CD4-positive, alpha-beta memory T cell (primary cell): Measurements from ENCODE around the gene ARHGEF4. TPM values are rescaled to one million over a fixed set of nuclear protein-coding genes. Genes with fewer than 3 reads are reported as not detected.
A peak's percentile ranks its signal among the peaks of the same experiment; 100 is the strongest.

Source experiments
- CTCF ChIA-PET: fragments of 350-600 bp; sonication (Branson Sonifier 250); formaldehyde crosslinking; loops from one replicate; lab custom pipeline; 2021; ENCODE audit warnings: inconsistent platforms; ENCODE audit not compliant: partially characterized antibody; lab: Charles Lee
- POLR2A ChIA-PET: fragments of 350-600 bp; sonication (Branson Sonifier 250); formaldehyde crosslinking; loops from one replicate; lab custom pipeline; 2021; ENCODE audit not compliant: partially characterized antibody; lab: Charles Lee
- DNase-seq, 5 donors: peaks; one replicate each; pipeline versions ENCODE4 v3.0.0 to v3.0.0-alpha.2; 2020 to 2022; ENCODE audit warnings: mixed read lengths in 1 of 5
- H3K27ac ChIP-seq: one replicate; pipeline ENCODE4 v1.7.0; 2013; ENCODE audit warnings: low read depth, low read length
- H3K27me3 ChIP-seq: 2 replicates; pipeline ENCODE4 v1.7.0; 2013; ENCODE audit warnings: mild to moderate bottlenecking, low read length, moderate library complexity; ENCODE audit not compliant: insufficient read depth
- H3K36me3 ChIP-seq: 2 replicates; pipeline ENCODE4 v1.7.0; 2013; ENCODE audit warnings: mild to moderate bottlenecking, low read length, moderate library complexity; ENCODE audit not compliant: insufficient read depth
- H3K4me1 ChIP-seq: 2 replicates; pipeline ENCODE4 v1.7.0; 2013; ENCODE audit warnings: mild to moderate bottlenecking, low read length, moderate library complexity; ENCODE audit not compliant: insufficient read depth
- H3K4me3 ChIP-seq, 2 donors: one replicate each; pipeline ENCODE4 v1.7.0; 2013; ENCODE audit warnings: low read length in 2 of 2, mild to moderate bottlenecking in 1 of 2
- H3K9me3 ChIP-seq, 2 donors: one replicate each; pipeline ENCODE4 v1.7.0; 2013; ENCODE audit warnings: low read length in 2 of 2, control low read depth in 1 of 2; ENCODE audit not compliant: control insufficient read depth in 1 of 2
- H3K27ac Mint-ChIP-seq, 7 donors: one replicate each; pipeline ENCODE4 v1.8.0; 2020 to 2021; ENCODE audit warnings: mixed read lengths in 7 of 7, mild to moderate bottlenecking in 6 of 7, inconsistent platforms in 3 of 7, moderate library complexity in 3 of 7
- H3K27me3 Mint-ChIP-seq, 2 donors: one replicate each; pipeline ENCODE4 v1.8.0; 2020 to 2021; ENCODE audit warnings: mixed read lengths in 2 of 2
- H3K36me3 Mint-ChIP-seq, 2 donors: one replicate each; pipeline ENCODE4 v1.8.0; 2020 to 2021; ENCODE audit warnings: mixed read lengths in 2 of 2, inconsistent platforms in 1 of 2, mild to moderate bottlenecking in 1 of 2
- H3K4me1 Mint-ChIP-seq, 4 donors: one replicate each; pipeline ENCODE4 v1.8.0; 2020 to 2021; ENCODE audit warnings: mixed read lengths in 4 of 4, mild to moderate bottlenecking in 1 of 4
- H3K4me3 Mint-ChIP-seq, 8 donors: one replicate each; pipeline ENCODE4 v1.8.0; 2020 to 2021; ENCODE audit warnings: mixed read lengths in 8 of 8, mild to moderate bottlenecking in 7 of 8, moderate library complexity in 6 of 8, inconsistent platforms in 3 of 8
- H3K9me3 Mint-ChIP-seq, 8 donors: one replicate each; pipeline ENCODE4 v1.8.0; 2020 to 2021; ENCODE audit warnings: mixed read lengths in 8 of 8, mild to moderate bottlenecking in 5 of 8, inconsistent platforms in 3 of 8, moderate library complexity in 1 of 8
- intact Hi-C: fragments of 100-400 bp; cut with micrococcal nuclease; formaldehyde crosslinking; loops from one replicate; pipeline ENCODE4 v1.15.1; 2023
- polyA plus RNA-seq, 2 donors: library from polyadenylated mRNA; unstranded; fragments of 300-500 nt; fragmentation: Illumina TruSeq; gene quantifications; one replicate each; pipeline ENCODE4 v1.2.3, GENCODE V29; 2021
- total RNA-seq, 2 experiments: library from RNA; stranded (reverse); gene quantifications; one replicate each; pipeline ENCODE4 v1.2.3, GENCODE V29; 2021

The ARHGEF4 gene
- total and polyA plus RNA-seq, 4 experiments from 2014 or later = 1.4 to 2.6 (median 2.1) TPM

DNA sequence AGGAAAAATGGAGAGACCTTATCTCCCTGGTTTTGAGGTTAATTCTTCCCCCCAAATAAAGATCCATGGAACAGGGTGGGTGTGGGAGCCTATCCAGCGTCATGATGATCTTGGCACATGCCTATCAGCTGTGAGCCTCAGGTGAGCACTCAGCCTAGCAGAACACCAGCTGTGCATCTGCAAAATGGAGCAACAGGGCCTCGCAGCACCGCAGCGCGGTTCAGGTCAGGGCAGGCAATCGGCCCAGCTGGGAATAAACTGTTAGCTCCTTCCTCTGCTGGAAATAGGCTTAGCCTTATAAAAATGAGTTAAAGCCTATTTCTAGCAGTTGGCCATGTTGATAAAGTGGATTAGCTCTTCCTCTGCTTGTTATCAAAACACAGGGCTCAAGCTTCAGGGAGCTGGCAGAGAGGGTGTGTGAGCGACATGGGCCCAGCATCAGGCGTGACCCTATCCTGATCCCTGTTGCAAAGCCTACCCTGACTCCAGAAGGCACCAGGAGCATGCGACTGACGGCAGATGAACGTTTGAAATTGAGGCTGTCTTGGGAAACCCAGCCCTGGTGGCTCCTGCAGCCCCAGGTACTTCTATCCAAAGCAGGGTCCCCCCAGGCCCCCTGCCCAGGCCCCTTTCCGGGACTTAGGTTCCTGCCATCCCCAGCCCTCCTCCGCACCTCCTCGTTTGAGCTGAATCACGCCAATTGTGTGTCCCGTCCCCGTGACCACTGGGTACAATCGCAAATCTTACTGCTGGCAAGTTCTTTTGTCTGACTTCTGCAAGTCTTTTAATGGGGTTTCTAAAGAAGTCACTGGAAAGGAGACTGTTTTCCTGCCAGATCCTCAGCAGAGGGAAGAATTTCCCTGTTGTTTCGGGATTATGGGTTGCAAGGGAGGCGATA is 35.4 kb downstream of the ARHGEF4 start:
- Mint-ChIP-seq H3K9me3 (peaks cover 0 to 3% (median 0%) of the 10 kb centered on the region in 8 donors), H3K36me3 (no peaks in the 10 kb centered on the region), H3K27me3 (peaks cover 6 to 8% of the 10 kb centered on the region in 2 donors), H3K27ac (peak overlapping the region in 1 of 7 donors; percentile 2), H3K4me1 (no peaks in the 10 kb centered on the region), H3K4me3 (no peak overlapping the region)
- Histone ChIP-seq H3K27me3 (no peaks in the 10 kb centered on the region), H3K36me3 (no peaks in the 10 kb centered on the region), H3K9me3 (no peaks in the 10 kb centered on the region), H3K27ac (no peak overlapping the region), H3K4me1 (no peaks in the 10 kb centered on the region), H3K4me3 (no peak overlapping the region)
- POLR2A ChIA-PET = interaction anchor here (0.9 kb wide), 1 partner anchor 75 kb away, joined by 3 read pairs; no protein-coding TSS in a partner anchor
- CTCF ChIA-PET = interaction anchor here (1.3 to 10.8 kb wide), 3 partner anchors 12 to 79 kb away, joined by 3 to 318 read pairs (median 22); no protein-coding TSS in a partner anchor
- intact Hi-C loops = no loop called here
- no peak for DNase-seq

DNA sequence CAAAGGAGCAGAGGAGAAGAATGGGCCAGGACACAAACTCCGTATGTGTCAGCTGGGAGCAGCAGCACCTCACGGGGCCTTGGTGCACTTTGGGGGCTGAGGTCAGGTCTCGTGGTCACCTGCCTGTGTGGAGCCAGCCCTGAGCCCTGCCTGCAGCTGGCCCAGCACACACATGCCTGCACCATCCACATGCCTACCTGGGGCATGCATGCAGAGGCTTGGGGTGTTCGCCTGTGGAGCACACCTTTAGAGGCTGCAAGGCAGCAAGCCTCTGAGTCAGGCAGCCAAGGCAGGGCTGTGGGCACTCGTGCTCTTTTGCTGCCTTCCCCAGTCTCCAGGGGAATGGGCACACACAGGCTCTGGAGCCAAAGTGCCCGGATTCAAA is 36.0 kb downstream of the ARHGEF4 start:
- intact Hi-C loops = loop anchor here (1.0 kb wide), 3 partner anchors 48 to 75 kb away; no protein-coding TSS in a partner anchor
- CTCF ChIA-PET = interaction anchor here (1.0 to 10.8 kb wide), 6 partner anchors 11 to 144 kb away, joined by 5 to 318 read pairs (median 10); partner anchors contain the start of gene GPR148

DNA sequence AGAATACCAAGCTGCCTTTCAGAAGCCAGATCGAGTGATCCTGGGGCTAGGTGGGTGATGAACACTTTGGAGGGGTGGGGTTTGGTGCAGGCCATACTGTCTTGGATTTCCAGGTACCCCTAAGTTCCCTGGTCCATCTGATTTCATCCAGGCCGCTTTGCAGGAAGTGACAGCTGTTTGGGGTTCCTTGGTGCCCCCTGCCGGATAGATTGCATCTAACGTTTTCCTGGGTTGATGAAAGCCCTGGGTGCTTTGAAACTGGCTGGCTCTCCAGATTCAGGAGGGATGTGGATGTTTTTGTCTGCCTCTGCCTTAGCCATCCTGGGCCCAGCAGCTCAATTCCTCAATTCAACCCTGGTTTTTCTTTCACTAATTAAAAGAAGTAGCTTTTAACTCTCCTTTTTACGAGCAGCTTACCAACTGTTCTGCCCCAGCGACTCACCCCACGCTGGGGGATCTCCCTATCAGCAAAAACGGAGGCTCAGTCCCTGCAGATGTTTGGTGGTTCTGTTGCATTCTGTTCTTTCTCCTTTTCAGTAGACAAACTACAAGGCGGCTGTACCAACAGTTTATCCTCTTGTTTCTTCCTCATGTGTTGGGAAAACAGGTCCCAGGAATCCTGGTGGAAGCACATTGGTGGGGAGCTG is 37.1 kb downstream of the ARHGEF4 start:
- intact Hi-C loops = loop anchor here (1.0 kb wide), 3 partner anchors 46 to 77 kb away; no protein-coding TSS in a partner anchor
- POLR2A ChIA-PET = interaction anchor here (1.0 to 1.7 kb wide), 2 partner anchors 49 to 76 kb away, joined by 3 to 23 read pairs; no protein-coding TSS in a partner anchor

More for the DNA sequence above, 36.0 kb downstream of the ARHGEF4 start:
- H3K4me3 ChIP-seq = no peak overlapping the region
- no peaks in the 10 kb centered on the region for H3K36me3 ChIP-seq
- no peaks in the 10 kb centered on the region for H3K4me1 ChIP-seq
- Mint-ChIP-seq H3K27me3 (peaks cover 5 to 8% of the 10 kb centered on the region in 2 donors), H3K9me3 (no peaks in the 10 kb centered on the region), H3K27ac (no peak overlapping the region), H3K36me3 (no peaks in the 10 kb centered on the region), H3K4me1 (no peaks in the 10 kb centered on the region), H3K4me3 (no peak overlapping the region)
- no peak for DNase-seq
- H3K27me3 ChIP-seq = no peaks in the 10 kb centered on the region
- no peaks in the 10 kb centered on the region for H3K9me3 ChIP-seq
- POLR2A ChIA-PET = interaction anchor here (0.9 to 1.7 kb wide), 2 partner anchors 75 kb away, joined by 3 to 23 read pairs; no protein-coding TSS in a partner anchor
- H3K27ac ChIP-seq = no peak overlapping the region

DNA sequence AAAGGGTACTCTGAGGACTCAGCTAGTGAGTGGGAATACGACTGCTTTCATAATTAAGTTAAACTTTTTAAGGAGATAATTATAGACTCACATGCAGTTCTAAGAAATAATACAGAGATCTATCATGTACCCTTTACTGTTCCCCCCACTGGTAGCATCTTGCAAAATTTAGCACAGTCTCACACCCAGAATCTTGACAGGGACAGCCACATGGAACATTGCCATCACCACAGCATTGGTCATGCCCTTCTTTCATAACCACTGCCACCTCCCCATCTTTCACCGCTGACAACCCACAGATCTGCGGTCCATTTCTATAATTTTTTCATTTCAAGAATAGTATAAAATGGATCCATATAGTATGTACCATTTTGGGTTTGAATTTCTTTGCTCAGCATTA is 37.8 kb downstream of the ARHGEF4 start:
- no peaks in the 10 kb centered on the region for H3K9me3 Mint-ChIP-seq
- peaks cover 4 to 5% of the 10 kb centered on the region in 2 donors for H3K27me3 Mint-ChIP-seq
- no peak overlapping the region for H3K4me3 Mint-ChIP-seq
- H3K36me3 Mint-ChIP-seq = no peaks in the 10 kb centered on the region
- DNase-seq = no peak
- H3K27ac Mint-ChIP-seq = no peak overlapping the region
- Histone ChIP-seq H3K9me3 (no peaks in the 10 kb centered on the region), H3K27ac (no peak overlapping the region), H3K27me3 (no peaks in the 10 kb centered on the region), H3K4me1 (no peaks in the 10 kb centered on the region), H3K4me3 (no peak overlapping the region), H3K36me3 (no peaks in the 10 kb centered on the region)
- POLR2A ChIA-PET = interaction anchor here (1.7 kb wide), 1 partner anchor 77 kb away, joined by 23 read pairs; no protein-coding TSS in a partner anchor
- CTCF ChIA-PET = interaction anchor here (0.6 to 10.8 kb wide), 16 partner anchors 9 to 938 kb away, joined by 3 to 318 read pairs (median 5); partner anchors contain the start of gene GPR148
- intact Hi-C loops = no loop called here
- no peaks in the 10 kb centered on the region for H3K4me1 Mint-ChIP-seq

More for the DNA sequence above, 37.1 kb downstream of the ARHGEF4 start:
- Histone ChIP-seq H3K4me3 (no peak overlapping the region), H3K4me1 (no peaks in the 10 kb centered on the region), H3K27ac (no peak overlapping the region), H3K36me3 (no peaks in the 10 kb centered on the region), H3K27me3 (no peaks in the 10 kb centered on the region), H3K9me3 (no peaks in the 10 kb centered on the region)
- DNase-seq = peak; percentile 55 to 67 (median 63)
- no peak overlapping the region for H3K4me3 Mint-ChIP-seq
- no peaks in the 10 kb centered on the region for H3K36me3 Mint-ChIP-seq
- H3K27me3 Mint-ChIP-seq = peaks cover 5 to 7% of the 10 kb centered on the region in 2 donors
- CTCF ChIA-PET = interaction anchor here (0.6 to 10.8 kb wide), 21 partner anchors 8 to 937 kb away, joined by 3 to 318 read pairs (median 4); partner anchors contain the start of gene GPR148
- H3K27ac Mint-ChIP-seq = no peak overlapping the region
- H3K4me1 Mint-ChIP-seq = no peaks in the 10 kb centered on the region
- no peaks in the 10 kb centered on the region for H3K9me3 Mint-ChIP-seq

DNA sequence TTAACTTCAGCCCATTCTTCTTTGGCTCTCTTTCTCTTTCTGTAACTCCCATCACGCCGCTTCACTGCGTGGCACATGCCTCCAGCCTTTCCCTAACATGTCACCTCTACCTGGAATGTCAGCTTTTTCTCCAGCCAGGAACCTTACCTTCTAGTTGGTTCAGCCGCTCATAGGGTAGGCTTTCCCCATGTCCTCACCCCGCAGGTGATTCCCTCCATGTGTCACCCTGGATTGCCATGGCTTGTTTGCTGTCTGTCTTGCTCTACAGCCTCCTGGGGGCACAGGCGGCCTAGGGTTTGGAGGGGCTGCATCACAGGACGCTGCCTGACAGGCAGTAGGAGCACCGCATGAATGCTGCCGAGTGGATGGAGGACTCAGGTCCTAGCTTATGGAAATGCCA is 39.2 kb downstream of the ARHGEF4 start:
- peaks cover 4 to 5% of the 10 kb centered on the region in 2 donors for H3K27me3 Mint-ChIP-seq
- CTCF ChIA-PET = interaction anchor here (1.6 to 10.8 kb wide), 4 partner anchors 8 to 76 kb away, joined by 4 to 318 read pairs (median 14); no protein-coding TSS in a partner anchor
- H3K27ac ChIP-seq = no peak overlapping the region
- no peaks in the 10 kb centered on the region for H3K9me3 ChIP-seq
- H3K36me3 Mint-ChIP-seq = no peaks in the 10 kb centered on the region
- H3K4me3 ChIP-seq = no peak overlapping the region
- H3K27ac Mint-ChIP-seq = peak overlapping the region in 2 of 7 donors; percentile 56 to 59
- peak overlapping the region in 1 of 8 donors; percentile 23 for H3K4me3 Mint-ChIP-seq
- no peak for DNase-seq
- H3K36me3 ChIP-seq = no peaks in the 10 kb centered on the region
- H3K27me3 ChIP-seq = no peaks in the 10 kb centered on the region
- POLR2A ChIA-PET = no interaction called here
- intact Hi-C loops = no loop called here
- no peaks in the 10 kb centered on the region for H3K4me1 Mint-ChIP-seq
- H3K4me1 ChIP-seq = no peaks in the 10 kb centered on the region
- no peaks in the 10 kb centered on the region for H3K9me3 Mint-ChIP-seq

DNA sequence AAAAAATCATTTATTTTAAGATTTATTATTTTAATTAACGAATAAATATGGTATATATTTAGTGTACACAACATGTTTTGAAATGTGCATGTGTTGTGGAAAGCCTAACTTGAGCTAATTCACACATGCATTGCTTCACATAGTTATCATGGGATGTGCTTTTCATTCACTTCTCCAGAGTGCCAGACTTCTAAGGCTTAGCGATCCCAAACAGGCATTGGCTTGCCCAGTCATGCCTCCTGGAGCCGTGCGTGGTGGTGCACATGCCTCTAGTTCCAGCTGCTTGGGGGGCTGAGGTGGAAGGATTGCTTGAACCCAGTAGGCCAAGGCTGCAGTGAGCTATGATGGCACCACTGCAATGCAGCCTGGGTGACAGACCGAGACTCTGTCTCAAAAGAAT is 40.5 kb downstream of the ARHGEF4 start:
- H3K4me3 ChIP-seq = no peak overlapping the region
- H3K27me3 ChIP-seq = no peaks in the 10 kb centered on the region
- H3K27ac ChIP-seq = no peak overlapping the region
- intact Hi-C loops = no loop called here
- H3K9me3 Mint-ChIP-seq = no peaks in the 10 kb centered on the region
- H3K36me3 Mint-ChIP-seq = no peaks in the 10 kb centered on the region
- no peak overlapping the region for H3K4me3 Mint-ChIP-seq
- POLR2A ChIA-PET = no interaction called here
- H3K27ac Mint-ChIP-seq = no peak overlapping the region
- H3K4me1 ChIP-seq = no peaks in the 10 kb centered on the region
- no peak for DNase-seq
- H3K9me3 ChIP-seq = no peaks in the 10 kb centered on the region
- no peaks in the 10 kb centered on the region for H3K4me1 Mint-ChIP-seq
- H3K27me3 Mint-ChIP-seq = peaks cover 5 to 11% of the 10 kb centered on the region in 2 donors
- CTCF ChIA-PET = interaction anchor here (2.0 to 10.8 kb wide), 2 partner anchors 13 to 78 kb away, joined by 5 to 318 read pairs; no protein-coding TSS in a partner anchor
- H3K36me3 ChIP-seq = no peaks in the 10 kb centered on the region
